H1 (cell line): ENCODE data around the gene C17orf107. TPM values are rescaled to one million over a fixed set of nuclear protein-coding genes. Genes with fewer than 3 reads are reported as not detected.

ENCODE experiments used
- CTCF ChIA-PET: fragments of 300-600 bp; sonication (Branson Sonifier 250); formaldehyde crosslinking; loops from one replicate; lab custom pipeline; 2021; ENCODE audit not compliant: partially characterized antibody; lab: Charles Lee
- POLR2A ChIA-PET: fragments of 300-600 bp; sonication (Branson Sonifier 250); formaldehyde crosslinking; loops from one replicate; lab custom pipeline; 2021; ENCODE audit warnings: inconsistent platforms; ENCODE audit not compliant: partially characterized antibody; lab: Charles Lee
- DNase-seq, 2 experiments: peaks; one replicate each; pipeline versions ENCODE4 v3.0.0 to v3.0.0-alpha.2; 2010 to 2022; ENCODE audit warnings: low spot score in 2 of 2, low read depth in 1 of 2, mixed read lengths in 1 of 2
- FAIRE-seq: peaks from 2 replicates; lab custom pipeline; 2011; peaks lifted over from hg19 to GRCh38; lab: Jason Lieb, UNC
- H2AFZ ChIP-seq: 2 replicates; pipeline ENCODE4 v1.8.1; 2012; ENCODE audit warnings: low read length, inconsistent platforms
- H2AK5ac ChIP-seq: 2 replicates; pipeline ENCODE4 v1.6.1; 2013; ENCODE audit warnings: low read depth, low read length
- H2BK120ac ChIP-seq: replicated peaks from 2 replicates; pipeline ENCODE3; 2013; ENCODE audit warnings: low read depth, low read length, inconsistent platforms
- H2BK12ac ChIP-seq: 2 replicates; pipeline ENCODE4 v1.6.1; 2013; ENCODE audit warnings: low read depth, low read length
- H2BK15ac ChIP-seq: 2 replicates; pipeline ENCODE4 v1.6.1; 2013; ENCODE audit warnings: low read length
- H2BK20ac ChIP-seq: 2 replicates; pipeline ENCODE4 v1.6.1; 2013; ENCODE audit warnings: low read length
- H2BK5ac ChIP-seq: 2 replicates; pipeline ENCODE4 v1.6.1; 2013; ENCODE audit warnings: low read depth, low read length
- H3K14ac ChIP-seq: 2 replicates; pipeline ENCODE4 v1.6.1; 2013; ENCODE audit warnings: inconsistent platforms; ENCODE audit not compliant: insufficient read length
- H3K18ac ChIP-seq: 2 replicates; pipeline ENCODE4 v1.6.1; 2013; ENCODE audit warnings: low read length; ENCODE audit errors: extremely low read depth
- H3K23ac ChIP-seq: 2 replicates; pipeline ENCODE4 v1.6.1; 2013; ENCODE audit warnings: inconsistent platforms; ENCODE audit not compliant: insufficient read length
- H3K23me2 ChIP-seq: 2 replicates; pipeline ENCODE4 v1.6.1; 2013; ENCODE audit warnings: low read depth, low read length
- H3K27ac ChIP-seq: 2 replicates; pipeline ENCODE4 v1.6.1; 2011; ENCODE audit warnings: low read depth, low read length, inconsistent platforms
- H3K27me3 ChIP-seq, 4 experiments: replicated peaks in 1 of 4; 1 replicate in 1 of 4; 2 replicates in 3 of 4; pipeline versions ENCODE4 v1.6.1 to v1.8.1; 2011 to 2013; ENCODE audit warnings: low read length in 3 of 4, mild to moderate bottlenecking in 3 of 4, inconsistent platforms in 2 of 4, mixed read lengths in 2 of 4, moderate library complexity in 1 of 4; ENCODE audit not compliant: control insufficient read depth in 3 of 4, insufficient read depth in 3 of 4; ENCODE audit errors: extremely low read depth in 1 of 4
- H3K36me3 ChIP-seq, 4 experiments: 2 replicates each; pipeline versions ENCODE4 v1.6.1 to v1.8.1; 2011 to 2013; ENCODE audit warnings: mild to moderate bottlenecking in 4 of 4, low read length in 3 of 4, moderate library complexity in 2 of 4, control low read depth in 1 of 4, inconsistent platforms in 1 of 4; ENCODE audit not compliant: insufficient read depth in 4 of 4, control insufficient read depth in 2 of 4
- H3K4ac ChIP-seq: replicated peaks from 2 replicates; pipeline ENCODE3; 2013; ENCODE audit warnings: low read length, low read depth, mixed read lengths, inconsistent platforms; ENCODE audit not compliant: insufficient read length
- H3K4me1 ChIP-seq, 4 experiments: replicated peaks in 1 of 4; 1 replicate in 1 of 4; 2 replicates in 3 of 4; pipeline versions ENCODE4 v1.6.1 to v1.8.1; 2011 to 2013; ENCODE audit warnings: low read length in 3 of 4, inconsistent platforms in 2 of 4, mixed read lengths in 1 of 4; ENCODE audit not compliant: insufficient read depth in 4 of 4, control insufficient read depth in 3 of 4
- H3K4me2 ChIP-seq, 2 experiments: 2 replicates each; pipeline versions ENCODE4 v1.6.1 to v1.8.1; 2011 to 2013; ENCODE audit warnings: low read depth in 2 of 2, low read length in 2 of 2, control low read depth in 1 of 2, inconsistent platforms in 1 of 2, mild to moderate bottlenecking in 1 of 2; ENCODE audit not compliant: insufficient read depth in 1 of 2
- H3K4me3 ChIP-seq, 4 experiments: fragments of 200-600, 300-600 bp in 1 of 4; sonication (generic), shearing (Covaris generic), sonication (Bioruptor Twin) in 1 of 4; 2 replicates each; pipeline versions ENCODE4 v1.5.1 to v1.8.1; 2011 to 2016; ENCODE audit warnings: low read length in 4 of 4, low read depth in 3 of 4, control low read depth in 2 of 4, inconsistent platforms in 2 of 4, mild to moderate bottlenecking in 2 of 4, mixed read lengths in 1 of 4, moderate library complexity in 1 of 4; ENCODE audit not compliant: insufficient read depth in 2 of 4; ENCODE audit errors: extremely low read depth in 1 of 4
- H3K56ac ChIP-seq: replicated peaks from 2 replicates; pipeline ENCODE3; 2013; ENCODE audit warnings: low read depth, mild to moderate bottlenecking, mixed read lengths, low read length, inconsistent platforms; ENCODE audit not compliant: insufficient read length
- H3K79me1 ChIP-seq: 2 replicates; pipeline ENCODE4 v1.6.1; 2013; ENCODE audit warnings: low read depth, low read length, control low read depth
- H3K79me2 ChIP-seq, 2 experiments: 2 replicates each; pipeline versions ENCODE4 v1.6.1 to v1.8.1; 2012 to 2013; ENCODE audit warnings: low read length in 2 of 2, mild to moderate bottlenecking in 2 of 2, inconsistent platforms in 1 of 2; ENCODE audit not compliant: insufficient read depth in 2 of 2, control insufficient read depth in 1 of 2
- H3K9ac ChIP-seq, 4 experiments: replicated peaks in 1 of 4; 1 replicate in 1 of 4; 2 replicates in 3 of 4; pipeline versions ENCODE4 v1.6.1 to v1.8.1; 2011 to 2013; ENCODE audit warnings: low read depth in 3 of 4, low read length in 3 of 4, control low read depth in 2 of 4, mild to moderate bottlenecking in 2 of 4, moderate library complexity in 2 of 4, inconsistent platforms in 1 of 4; ENCODE audit errors: extremely low read depth in 1 of 4
- H3K9me3 ChIP-seq, 2 experiments: 2 replicates each; pipeline versions ENCODE4 v1.6.1 to v1.8.1; 2012 to 2013; ENCODE audit warnings: mild to moderate bottlenecking in 2 of 2, moderate library complexity in 2 of 2, control low read depth in 1 of 2, inconsistent platforms in 1 of 2, low read depth in 1 of 2, low read length in 1 of 2, mixed read lengths in 1 of 2; ENCODE audit not compliant: insufficient read depth in 2 of 2
- H4K20me1 ChIP-seq, 2 experiments: replicated peaks in 1 of 2; 2 replicates each; pipeline versions ENCODE3 to v1.8.1; 2011 to 2013; ENCODE audit warnings: inconsistent platforms in 2 of 2, low read length in 2 of 2, mild to moderate bottlenecking in 1 of 2; ENCODE audit not compliant: insufficient read depth in 2 of 2, control insufficient read depth in 1 of 2
- H4K5ac ChIP-seq: 2 replicates; pipeline ENCODE4 v1.6.1; 2013; ENCODE audit warnings: low read length, low read depth, mixed read lengths, inconsistent platforms; ENCODE audit not compliant: insufficient read length
- H4K8ac ChIP-seq: 2 replicates; pipeline ENCODE4 v1.8.0; 2013; ENCODE audit warnings: mild to moderate bottlenecking, moderate library complexity, low read length, inconsistent platforms; ENCODE audit not compliant: insufficient read depth; ENCODE audit errors: extremely low read depth
- H4K91ac ChIP-seq: replicated peaks from 2 replicates; pipeline ENCODE3; 2013; ENCODE audit warnings: low read length, mixed read lengths, inconsistent platforms; ENCODE audit not compliant: insufficient read length
- RBBP5 ChIP-seq: IDR thresholded peaks from 2 replicates; pipeline ENCODE4 v1.7.1; 2012; ENCODE audit warnings: low read depth, mild to moderate bottlenecking, inconsistent platforms, low read length, moderate library complexity, borderline replicate concordance
- SRF ChIP-seq: IDR thresholded peaks from 2 replicates; pipeline ENCODE4 v1.6.1; 2011; ENCODE audit warnings: mild to moderate bottlenecking, low read depth, low read length, moderate library complexity
- WGBS, 2 experiments: shearing (Covaris generic) in 1 of 2; methylation state at CpG; one replicate each; pipeline versions ENCODE4 v1.1.6 to v1.1.7; 2013 to 2015; ENCODE audit warnings: low lambda C conversion rate in 2 of 2, mixed read lengths in 2 of 2, inconsistent platforms in 1 of 2, low coverage in 1 of 2, missing lambda C conversion rate in 1 of 2; ENCODE audit not compliant: insufficient replicate concordance in 2 of 2, insufficient coverage in 1 of 2, insufficient read length in 1 of 2; ENCODE audit errors: extremely low coverage in 1 of 2, missing lambda C conversion rate in 1 of 2; 5-methylcytosine and 5-hydroxymethylcytosine counted together
- polyA plus RNA-seq, 7 experiments: library from polyadenylated mRNA; depleted of rRNA in 3 of 7; stranded (reverse) in 5 of 7; unstranded in 2 of 7; fragments of >200 nt in 5 of 7; fragments of 200-250 nt in 2 of 7; gene quantifications; 1 replicate in 5 of 7; 2 replicates in 1 of 7; 4 replicates in 1 of 7; pipeline versions ENCODE4 v1.2.1 to v1.2.3, GENCODE V29; 2011 to 2013; ENCODE audit warnings: missing spikeins in 2 of 7, mixed read lengths in 2 of 7
- total RNA-seq: library from RNA; stranded (reverse); fragmentation: NEBNext Ultra II Directional; extraction: Animal tissue kit (Norgen Biotek cat#: 25700); gene quantifications from 2 replicates; pipeline ENCODE4 v1.2.1, GENCODE V29; 2021

C17orf107 gene
- total and polyA plus RNA-seq, 2 of the 8 experiments (the other 6 are each of a cell fraction or from before 2014, with no cell fraction given), result 0.39 to 0.45 TPM

DNA sequence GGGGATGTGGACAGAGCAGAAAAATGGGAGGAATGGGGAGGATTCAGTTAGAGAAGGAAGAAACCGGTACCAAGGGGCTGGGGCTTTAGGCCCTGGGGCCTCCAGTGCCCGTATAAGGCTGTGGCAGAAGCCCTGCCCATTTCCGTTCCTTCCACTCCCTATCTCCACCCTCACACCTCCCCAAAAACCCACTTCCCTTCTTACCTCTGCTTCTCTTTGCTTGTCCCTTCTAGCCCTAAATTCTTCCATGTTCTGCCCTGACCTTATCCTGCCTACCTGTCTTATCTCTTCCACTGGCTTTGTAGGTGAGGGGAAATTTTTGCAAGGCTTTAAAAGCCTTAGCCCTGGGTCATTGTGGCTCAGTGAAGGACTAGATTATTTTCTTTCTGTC is 44.8 kb downstream of the C17orf107 start:
- no peak overlapping the region for H2BK5ac ChIP-seq
- ChIA-PET CTCF (interaction anchor here (2.1 kb wide), 1 partner anchor 12 kb away, joined by 12 read pairs; no protein-coding TSS in a partner anchor), POLR2A (interaction anchor here (0.6 to 32.4 kb wide), 12 partner anchors 3 to 213 kb away, joined by 3 to 987 read pairs (median 6); partner anchors contain the start of genes ENO3, MED11, PFN1 and RNF167)
- peaks cover 20% of the 10 kb centered on the region for H3K23me2 ChIP-seq
- 0 out of 2 replicates have a peak overlapping the region, but pooled peaks have one; percentile 48 for H4K8ac ChIP-seq
- H2AK5ac ChIP-seq, result no peak overlapping the region
- H3K56ac ChIP-seq, result peak overlapping the region; percentile 4
- 76% methylated on average over 3 of the region's 3 CpGs; no CpG with 5 or more reads in 1 of the 2 experiments for WGBS, 2 experiments
- H3K18ac ChIP-seq, result no peak overlapping the region
- TF ChIP-seq RBBP5 (no peak), SRF (peak; percentile 49; the same call in 1 of the 2 replicates)
- no peak overlapping the region for H4K91ac ChIP-seq
- H3K9me3 ChIP-seq, result no peaks in the 10 kb centered on the region
- DNase-seq (no peak), FAIRE-seq (no peak)
- H3K9ac ChIP-seq, result no peak overlapping the region
- H3K14ac ChIP-seq, result no peak overlapping the region
- H4K5ac ChIP-seq, result no peak overlapping the region
- H2BK15ac ChIP-seq, result no peak overlapping the region
- no peak overlapping the region; a peak in 1 of 4 replicates for H3K4me2 ChIP-seq
- H2BK20ac ChIP-seq, result no peak overlapping the region
- peaks cover 16 to 23% of the 10 kb centered on the region in 2 experiments for H4K20me1 ChIP-seq
- H3K79me2 ChIP-seq, result peaks cover 8 to 58% of the 10 kb centered on the region in 2 experiments
- H2AFZ ChIP-seq, result no peak overlapping the region
- no peak overlapping the region for H2BK12ac ChIP-seq
- peaks cover 3 to 10% (median 5%) of the 10 kb centered on the region in 4 experiments; a peak in 6 of 7 replicates for H3K4me1 ChIP-seq
- H3K36me3 ChIP-seq, result peaks cover 8 to 42% (median 28%) of the 10 kb centered on the region in 4 experiments
- no peaks in the 10 kb centered on the region for H3K27me3 ChIP-seq
- no peak overlapping the region for H3K23ac ChIP-seq
- H3K4me3 ChIP-seq, result no peak overlapping the region
- no peak overlapping the region for H3K4ac ChIP-seq
- H3K79me1 ChIP-seq, result peaks cover 3% of the 10 kb centered on the region
- no peak overlapping the region for H2BK120ac ChIP-seq
- H3K27ac ChIP-seq, result 0 out of 2 replicates have a peak overlapping the region, but pooled peaks have one; percentile 33
